Type B pancreatic cell (in vitro differentiated cells): ENCODE measurements around the gene C17orf50. TPM values are rescaled to one million over a fixed set of nuclear protein-coding genes. Genes with fewer than 3 reads are reported as not detected.

Experiments
- DNase-seq: peaks from one replicate; pipeline ENCODE4 v3.0.0; 2021; ENCODE audit warnings: mixed read lengths; ENCODE audit not compliant: unreplicated experiment; ENCODE audit errors: extremely low spot score
- H3K27ac Mint-ChIP-seq: 2 replicates; pipeline ENCODE4 v1.8.0; 2021; ENCODE audit warnings: mild to moderate bottlenecking, mixed read lengths
- H3K27me3 Mint-ChIP-seq: 2 replicates; pipeline ENCODE4 v1.8.0; 2021; ENCODE audit warnings: mixed read lengths
- H3K36me3 Mint-ChIP-seq: 2 replicates; pipeline ENCODE4 v1.8.0; 2021; ENCODE audit warnings: mixed read lengths
- H3K4me1 Mint-ChIP-seq: one replicate; pipeline ENCODE4 v1.8.0; 2021; ENCODE audit warnings: mixed read lengths; ENCODE audit not compliant: unreplicated experiment
- H3K4me3 Mint-ChIP-seq: 2 replicates; pipeline ENCODE4 v1.8.0; 2021; ENCODE audit warnings: mild to moderate bottlenecking, mixed read lengths
- H3K9me3 Mint-ChIP-seq: 2 replicates; pipeline ENCODE4 v1.8.0; 2021; ENCODE audit warnings: mixed read lengths
- CTCF ChIP-seq: fragments of 200-600 bp; sonication (generic); conservative IDR thresholded peaks from 2 replicates; pipeline ENCODE4 v1.5.0; 2021; ENCODE audit warnings: antibody characterized with exemption, mild to moderate bottlenecking
- total RNA-seq: library from RNA; stranded (reverse); gene quantifications from 2 replicates; pipeline ENCODE4 v1.2.1, GENCODE V29; 2021; ENCODE audit warnings: low replicate concordance

Gene C17orf50
- total RNA-seq, 1 donor from 2014 or later = not detected

- Mint-ChIP-seq H3K9me3 (no peaks in the 10 kb centered on the region), H3K4me1 (peaks cover 13% of the 10 kb centered on the region)
These were observed 44.5 kb upstream of the C17orf50 start for GRCh38 chr17:35716173-35716572.

GRCh38 chr17:35716897-35717465, 43.7 kb upstream of the C17orf50 start:
- H3K4me1 Mint-ChIP-seq = peaks cover 13% of the 10 kb centered on the region

More at GRCh38 chr17:35716173-35716572, 44.5 kb upstream of the C17orf50 start:
- DNase-seq = no peak
- no peak for TF ChIP-seq CTCF
- Mint-ChIP-seq H3K27me3 (no peaks in the 10 kb centered on the region), H3K4me3 (no peak overlapping the region), H3K36me3 (peaks cover 19% of the 10 kb centered on the region), H3K27ac (no peak overlapping the region)

GRCh38 chr17:35717475-35717874, 43.2 kb upstream of the C17orf50 start:
- H3K27ac Mint-ChIP-seq = no peak overlapping the region
- no peaks in the 10 kb centered on the region for H3K9me3 Mint-ChIP-seq
- no peak for TF ChIP-seq CTCF
- H3K36me3 Mint-ChIP-seq = peaks cover 23% of the 10 kb centered on the region
- peaks cover 13% of the 10 kb centered on the region for H3K4me1 Mint-ChIP-seq
- H3K4me3 Mint-ChIP-seq = no peak overlapping the region
- no peaks in the 10 kb centered on the region for H3K27me3 Mint-ChIP-seq
- no peak for DNase-seq

More at GRCh38 chr17:35716897-35717465, 43.7 kb upstream of the C17orf50 start:
- peaks cover 23% of the 10 kb centered on the region for H3K36me3 Mint-ChIP-seq
- no peak overlapping the region for H3K4me3 Mint-ChIP-seq
- H3K27me3 Mint-ChIP-seq = no peaks in the 10 kb centered on the region
- DNase-seq = no peak
- TF ChIP-seq CTCF = no peak
- H3K9me3 Mint-ChIP-seq = no peaks in the 10 kb centered on the region
- H3K27ac Mint-ChIP-seq = no peak overlapping the region

GRCh38 chr17:35723735-35724134, 37.0 kb upstream of the C17orf50 start:
- Mint-ChIP-seq H3K27ac (no peak overlapping the region), H3K4me3 (no peak overlapping the region), H3K9me3 (no peaks in the 10 kb centered on the region), H3K36me3 (peaks cover 28% of the 10 kb centered on the region), H3K27me3 (no peaks in the 10 kb centered on the region), H3K4me1 (peaks cover 35% of the 10 kb centered on the region)
- no peak for DNase-seq
- no peak for TF ChIP-seq CTCF

- no peaks in the 10 kb centered on the region for H3K9me3 Mint-ChIP-seq
- no peak overlapping the region for H3K27ac Mint-ChIP-seq
- peaks cover 21% of the 10 kb centered on the region for H3K36me3 Mint-ChIP-seq
- H3K27me3 Mint-ChIP-seq = no peaks in the 10 kb centered on the region
- no peak for TF ChIP-seq CTCF
- H3K4me3 Mint-ChIP-seq = no peak overlapping the region
- DNase-seq = no peak
- peaks cover 44% of the 10 kb centered on the region for H3K4me1 Mint-ChIP-seq
These were observed 35.6 kb upstream of the C17orf50 start for GRCh38 chr17:35725058-35725457.

GRCh38 chr17:35725802-35726126, 34.9 kb upstream of the C17orf50 start:
- no peak for DNase-seq
- Mint-ChIP-seq H3K36me3 (peaks cover 17% of the 10 kb centered on the region), H3K4me3 (peak overlapping the region; percentile 67), H3K27ac (peak overlapping the region; percentile 11), H3K27me3 (peaks cover 5% of the 10 kb centered on the region), H3K9me3 (no peaks in the 10 kb centered on the region), H3K4me1 (peaks cover 49% of the 10 kb centered on the region)
- TF ChIP-seq CTCF = no peak
